PFSK-1 (cell line): ENCODE measurements around the gene AVPR1B.

ENCODE experiments used
- POLR2AphosphoS5 ChIP-seq: IDR thresholded peaks from 2 replicates; pipeline ENCODE4 v1.6.1; 2012; ENCODE audit warnings: low read depth, mild to moderate bottlenecking, control low read depth, low read length, moderate library complexity
- REST ChIP-seq, 2 experiments: IDR thresholded peaks; 2 replicates each; pipeline versions ENCODE4 v1.6.1 to v1.8.0; 2011 to 2012; ENCODE audit warnings: low read depth in 2 of 2, low read length in 2 of 2, control low read depth in 1 of 2, inconsistent platforms in 1 of 2, mild to moderate bottlenecking in 1 of 2, moderate library complexity in 1 of 2; ENCODE audit not compliant: insufficient read depth in 1 of 2
- SIN3A ChIP-seq: IDR thresholded peaks from 2 replicates; pipeline ENCODE4 v1.6.1; 2012; ENCODE audit warnings: mild to moderate bottlenecking, low read length, moderate library complexity, borderline replicate concordance; ENCODE audit not compliant: insufficient read depth
- TAF1 ChIP-seq: IDR thresholded peaks from 2 replicates; pipeline ENCODE4 v1.6.1; 2012; ENCODE audit warnings: low read length, control low read depth, borderline replicate concordance; ENCODE audit not compliant: insufficient read depth

DNA sequence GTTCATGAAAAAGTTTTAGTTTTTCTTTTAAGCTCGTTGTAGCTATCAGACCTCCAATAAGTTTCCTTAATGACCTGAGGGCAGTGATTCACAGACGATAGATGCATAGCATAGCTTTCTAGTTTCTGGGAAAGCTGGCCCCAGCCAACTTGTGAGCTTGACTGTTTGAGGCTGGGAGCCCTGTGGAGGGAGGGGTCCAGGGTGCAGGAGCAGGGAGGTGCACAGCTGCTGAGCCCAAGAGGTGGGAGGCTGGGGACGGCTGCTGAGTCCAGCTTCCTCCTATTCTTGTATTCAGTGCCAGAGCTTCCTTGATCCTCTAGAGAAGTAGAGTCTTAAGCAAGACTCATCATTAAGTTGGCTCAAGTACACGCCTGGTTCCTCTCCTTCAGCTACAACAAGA, 11.0 kb upstream of the AVPR1B start:
- TF ChIP-seq POLR2AphosphoS5 (no peak), REST (IDR thresholded peaks at IDR 0.05; ENCODE audit: insufficient read depth in 1 of 2, low read depth in 2 of 2, low read length in 2 of 2) (no peak), TAF1 (no peak), SIN3A (no peak)
